GM21723 (cell line): ENCODE measurements around the gene GIPC2.
"Not testable (repeated sequence)": the region's sequence is repeated elsewhere in the genome, so short reads cannot be mapped to it uniquely, and the experiment has no call there.

Source experiments
- ATAC-seq: cut with Tn5 transposase; IDR thresholded peaks from one replicate; pipeline ENCODE4 v1.9.1; 2021; ENCODE audit warnings: mild to moderate bottlenecking, moderate library complexity; ENCODE audit not compliant: unreplicated experiment

The GIPC2 gene

GRCh38 chr1:78093560-78093959 lies 47.8 kb downstream of the GIPC2 start:
- ATAC-seq: no peak

DNA sequence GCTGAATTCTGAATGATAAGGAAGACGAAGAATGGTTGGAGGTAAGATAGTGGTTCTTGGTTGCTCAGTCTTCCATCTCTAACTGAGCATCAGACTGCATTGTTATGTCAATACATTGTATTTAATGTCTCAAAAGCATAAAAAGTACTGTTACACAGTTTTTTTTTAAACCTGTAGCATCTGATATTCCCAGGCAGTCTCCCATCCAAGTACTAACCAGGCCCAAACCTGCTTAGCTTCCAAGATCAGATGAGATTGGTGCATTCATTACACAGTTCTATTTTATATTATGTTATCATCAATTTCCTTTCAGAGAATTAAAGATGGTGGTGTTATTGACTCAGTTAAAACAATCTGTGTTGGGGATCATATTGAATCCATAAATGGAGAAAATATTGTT lies 48.9 kb downstream of the GIPC2 start:
- no peak for ATAC-seq

DNA sequence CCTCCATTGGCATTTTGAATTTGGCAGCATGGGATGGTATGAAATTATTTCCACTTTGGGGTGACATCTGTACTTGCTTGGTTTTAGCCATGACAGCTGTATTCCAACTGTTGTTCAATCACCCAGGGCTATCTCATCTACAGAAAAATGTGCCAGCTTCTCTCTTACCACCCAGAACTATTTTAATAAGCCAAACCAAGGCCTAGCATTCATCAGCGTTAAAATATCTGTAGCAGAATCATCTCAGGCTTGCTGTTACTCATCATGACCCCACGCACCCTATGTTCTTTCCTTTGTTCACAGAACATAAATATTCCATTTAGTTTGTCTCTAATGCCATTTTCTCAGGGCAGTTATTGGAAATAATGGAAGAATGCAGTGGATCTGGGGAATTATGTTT lies 49.8 kb downstream of the GIPC2 start:
- no peak for ATAC-seq

DNA sequence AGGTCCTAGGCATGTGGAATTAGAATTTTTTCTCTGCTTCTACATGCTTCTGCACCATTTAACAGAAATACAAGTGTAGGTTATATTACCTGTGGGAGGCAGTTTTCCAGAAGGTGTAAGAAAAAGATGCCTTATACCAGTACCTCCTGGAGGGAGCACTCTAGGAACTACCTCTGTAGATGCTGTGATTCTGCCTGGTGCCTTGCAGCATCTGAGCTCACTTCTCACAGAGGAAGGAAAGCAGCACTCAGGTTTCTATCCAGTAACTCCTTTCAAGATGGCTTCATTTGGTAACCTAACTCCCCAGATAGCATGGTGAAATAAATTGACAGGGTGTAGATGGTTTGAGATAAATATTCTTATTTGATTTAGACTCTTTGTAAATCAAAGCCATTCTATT lies 50.3 kb downstream of the GIPC2 start:
- no peak for ATAC-seq

DNA sequence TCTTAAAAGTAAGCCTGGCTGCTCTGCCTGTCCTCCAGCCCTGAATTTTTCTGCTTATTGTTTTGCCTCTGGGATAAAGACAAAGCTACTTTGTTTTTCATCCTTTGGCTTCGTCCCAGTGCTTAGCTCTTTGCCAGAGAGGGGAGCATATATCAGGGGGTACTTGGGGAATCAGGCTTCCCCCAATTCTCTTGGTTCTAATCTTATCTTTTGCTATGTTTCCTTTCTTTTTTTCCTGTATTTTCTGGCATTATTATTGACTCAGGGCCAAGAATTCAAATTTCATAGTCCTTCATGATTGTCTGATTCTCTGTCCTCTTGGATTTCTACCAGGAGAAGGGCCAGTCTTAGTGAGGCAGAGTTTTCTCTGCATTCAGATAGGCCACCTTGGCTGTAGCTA lies 51.2 kb downstream of the GIPC2 start:
- ATAC-seq: no peak

GRCh38 chr1:78101051-78101450 lies 55.3 kb downstream of the GIPC2 start:
- no peak for ATAC-seq

GRCh38 chr1:78101514-78101913 lies 55.7 kb downstream of the GIPC2 start:
- ATAC-seq: no peak

DNA sequence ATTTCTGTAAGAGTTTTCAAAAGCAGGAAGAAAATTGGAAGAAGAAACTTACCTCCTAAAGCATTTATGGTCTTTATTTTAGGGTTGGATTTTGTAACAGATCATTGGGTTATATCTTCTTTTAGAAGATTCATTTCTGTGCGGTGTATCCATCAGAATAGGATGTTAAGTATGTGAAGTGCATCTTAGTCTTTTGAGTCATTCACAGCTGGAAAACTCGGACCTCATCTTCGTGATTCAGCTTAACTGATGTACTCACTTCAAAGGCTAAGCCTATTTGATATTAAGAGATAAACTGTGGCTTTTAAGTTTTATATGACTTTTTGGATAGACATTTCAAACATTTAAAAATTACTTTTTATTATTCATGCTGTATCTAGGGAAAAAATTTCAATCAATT lies 56.3 kb downstream of the GIPC2 start:
- ATAC-seq: no peak

DNA sequence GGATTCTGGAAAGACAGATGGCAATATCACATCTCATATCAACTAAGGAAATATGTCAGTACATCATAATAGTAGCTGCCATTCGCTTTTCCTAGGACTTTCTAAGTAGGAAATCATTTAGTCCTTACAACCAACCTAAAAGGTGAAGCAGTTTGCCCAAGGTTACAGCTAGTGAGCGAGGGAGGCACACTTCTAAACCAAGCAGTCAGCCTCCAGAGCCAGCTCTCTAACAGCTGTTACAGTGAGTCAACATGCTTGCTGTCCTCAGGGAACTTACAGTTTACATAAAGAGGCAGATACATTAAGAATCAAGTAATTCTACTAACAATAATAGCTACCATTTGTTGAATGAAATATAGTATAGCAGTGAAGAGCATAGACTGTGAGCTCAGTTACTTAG lies 57.1 kb downstream of the GIPC2 start:
- no peak for ATAC-seq

DNA sequence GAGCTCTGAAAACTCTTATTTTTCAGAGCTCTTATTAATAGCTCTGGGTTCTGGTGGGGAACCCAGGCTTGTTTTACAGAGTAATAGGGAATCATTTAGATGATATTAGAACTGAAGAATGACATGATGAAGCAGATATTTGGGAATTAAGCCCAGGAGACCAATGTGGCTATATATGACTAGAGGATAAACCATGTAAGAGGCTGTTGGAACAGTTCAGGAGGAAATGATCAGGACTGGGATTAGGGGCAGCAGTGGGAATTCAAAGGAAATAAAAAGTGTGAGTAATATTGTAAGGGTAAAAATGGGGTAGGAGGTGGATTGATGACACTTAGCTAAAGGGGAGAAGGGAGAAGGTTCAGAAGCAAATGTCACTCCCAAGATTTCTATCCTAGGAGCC lies 58.6 kb downstream of the GIPC2 start:
- ATAC-seq: no peak

DNA sequence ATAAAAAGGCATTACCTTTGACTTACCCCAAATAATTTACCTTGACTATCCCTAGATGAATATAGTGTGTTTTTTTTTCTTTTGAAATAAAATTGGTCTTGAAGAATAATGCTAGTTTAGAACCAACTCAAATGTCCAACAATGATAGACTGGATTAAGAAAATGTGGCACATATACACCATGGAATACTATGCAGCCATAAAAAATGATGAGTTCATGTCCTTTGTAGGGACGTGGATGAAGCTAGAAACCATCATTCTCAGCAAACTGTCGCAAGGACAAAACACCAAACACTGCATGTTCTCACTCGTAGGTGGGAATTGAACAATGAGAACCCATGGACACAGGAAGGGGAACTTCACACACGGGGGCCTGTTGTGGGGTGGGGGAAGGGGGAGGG lies 63.9 kb downstream of the GIPC2 start:
- not testable (repeated sequence) for ATAC-seq

GRCh38 chr1:78113156-78113916 lies 67.6 kb downstream of the GIPC2 start:
- ATAC-seq: no peak

DNA sequence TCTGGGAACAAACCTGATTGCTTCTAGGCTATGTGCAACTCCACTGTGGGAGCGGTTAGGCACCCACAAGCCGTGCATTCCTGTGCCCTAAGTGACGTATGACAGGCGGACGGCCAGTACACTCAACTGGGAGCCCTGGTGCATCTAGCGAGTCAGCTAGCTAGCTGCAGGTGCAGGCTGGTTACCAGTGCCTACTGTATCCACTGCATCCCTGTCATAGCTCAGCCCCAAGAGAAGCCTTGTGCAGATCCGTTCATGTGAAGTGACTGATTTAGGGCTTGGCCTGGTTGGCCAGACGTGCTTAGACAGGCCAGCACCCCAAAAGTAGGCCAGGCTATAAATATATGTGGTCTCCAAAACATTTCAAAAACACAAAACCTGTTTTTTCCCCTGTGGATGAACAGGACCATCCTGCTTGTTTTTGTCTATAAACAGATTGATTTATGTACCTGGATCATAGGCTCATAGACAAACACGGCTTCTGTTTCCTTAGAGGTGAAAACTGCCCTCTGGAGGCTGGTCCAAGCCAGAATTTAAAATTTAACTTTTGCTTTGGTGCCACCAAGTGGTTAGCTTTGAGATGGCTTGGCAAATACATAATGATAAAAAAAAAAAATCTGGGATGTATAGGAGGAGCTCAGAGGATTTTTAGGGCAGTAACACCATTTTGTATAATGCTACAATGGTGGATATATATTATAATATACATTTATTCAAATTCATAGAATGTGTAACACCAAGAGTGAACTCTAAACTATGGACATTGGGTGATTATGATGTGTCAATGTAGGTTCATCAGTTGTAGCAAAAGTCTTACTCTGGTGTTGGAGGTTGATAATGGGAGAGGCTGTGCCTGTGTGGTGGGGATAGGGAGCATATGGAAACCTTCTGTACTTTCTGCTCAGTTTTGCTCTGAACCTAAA lies 68.5 kb downstream of the GIPC2 start:
- peak; percentile 96 for ATAC-seq

GRCh38 chr1:78120485-78120884 lies 74.7 kb downstream of the GIPC2 start:
- not testable (repeated sequence) for ATAC-seq

DNA sequence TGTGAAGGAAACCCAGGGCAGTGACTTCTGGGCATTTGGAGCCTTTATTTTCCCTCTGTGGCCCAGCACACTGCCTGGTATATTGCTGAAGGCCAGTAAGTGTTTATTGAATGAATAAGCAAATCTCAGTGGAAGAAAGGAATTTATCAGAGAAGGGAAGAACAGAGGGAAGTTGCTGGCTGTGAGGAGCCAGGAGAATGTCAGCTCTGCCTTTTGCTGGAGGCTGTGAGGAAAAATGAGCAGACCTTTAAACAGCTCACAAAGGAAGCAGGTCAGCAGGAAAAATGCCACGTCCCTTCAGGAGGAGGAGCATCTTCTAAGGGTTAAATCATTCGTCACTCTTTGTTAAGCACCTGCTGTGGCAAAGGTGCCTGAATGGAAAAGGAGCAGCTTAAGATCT lies 75.9 kb downstream of the GIPC2 start:
- no peak for ATAC-seq

DNA sequence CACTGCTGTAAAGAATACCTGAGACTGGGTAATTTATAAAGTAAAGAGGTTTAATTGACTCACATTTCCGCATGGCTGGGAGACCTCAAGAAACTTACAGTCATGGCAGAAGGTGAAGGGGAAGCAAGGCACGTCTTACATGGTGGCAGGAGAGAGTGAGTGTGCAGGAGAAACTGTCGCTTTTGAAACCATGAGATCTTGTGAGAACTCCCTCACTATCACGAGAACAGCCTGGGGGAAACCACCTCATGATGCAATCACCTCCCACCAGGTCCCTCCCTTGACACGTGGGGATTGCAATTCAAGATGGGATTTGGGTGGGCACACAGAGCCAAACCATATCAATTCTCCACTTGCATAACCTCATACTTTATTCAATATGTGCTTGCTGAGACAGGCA lies 76.6 kb downstream of the GIPC2 start:
- no peak for ATAC-seq

DNA sequence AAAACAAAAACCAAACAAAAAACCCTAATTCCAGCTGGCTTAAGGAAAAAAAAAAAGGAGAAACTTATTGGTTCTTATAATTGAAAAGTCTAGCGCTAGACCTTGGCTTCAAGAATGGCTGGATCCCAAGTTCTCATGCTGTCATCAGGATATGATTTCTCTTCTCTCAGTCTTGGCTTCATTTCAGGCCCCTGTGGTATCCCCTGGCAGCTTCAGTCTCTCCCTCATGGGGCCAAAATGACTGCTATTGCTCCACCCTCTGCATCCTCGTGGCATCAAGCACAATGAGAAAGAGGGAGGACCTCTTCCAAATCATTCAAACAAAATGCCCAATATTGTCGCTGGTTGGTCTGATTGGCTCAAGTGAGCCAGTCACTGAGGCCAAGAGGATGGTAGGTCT lies 80.7 kb downstream of the GIPC2 start:
- no peak for ATAC-seq

- no peak for ATAC-seq
Observed at GRCh38 chr1:78132174-78132947, 86.6 kb downstream of the GIPC2 start.

DNA sequence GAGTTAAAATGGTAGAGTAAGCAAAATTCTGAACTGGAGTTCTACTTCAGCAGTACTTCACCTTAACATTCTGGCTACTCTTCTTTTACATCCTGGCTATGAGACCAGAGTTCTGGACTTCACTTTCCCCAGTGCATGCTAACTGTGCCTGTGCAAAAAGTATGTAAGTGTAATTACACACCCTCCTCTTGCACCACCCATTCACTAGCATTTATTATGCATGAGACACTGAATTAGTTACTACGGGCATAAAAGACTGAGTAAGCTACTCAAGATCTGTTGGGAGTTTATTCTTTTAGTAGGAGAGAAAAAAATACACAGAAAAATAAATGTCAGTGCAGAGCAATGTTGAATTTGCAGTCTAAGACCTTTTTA lies 87.2 kb downstream of the GIPC2 start:
- ATAC-seq: no peak

GRCh38 chr1:78136680-78137079 lies 90.9 kb downstream of the GIPC2 start:
- ATAC-seq: no peak

DNA sequence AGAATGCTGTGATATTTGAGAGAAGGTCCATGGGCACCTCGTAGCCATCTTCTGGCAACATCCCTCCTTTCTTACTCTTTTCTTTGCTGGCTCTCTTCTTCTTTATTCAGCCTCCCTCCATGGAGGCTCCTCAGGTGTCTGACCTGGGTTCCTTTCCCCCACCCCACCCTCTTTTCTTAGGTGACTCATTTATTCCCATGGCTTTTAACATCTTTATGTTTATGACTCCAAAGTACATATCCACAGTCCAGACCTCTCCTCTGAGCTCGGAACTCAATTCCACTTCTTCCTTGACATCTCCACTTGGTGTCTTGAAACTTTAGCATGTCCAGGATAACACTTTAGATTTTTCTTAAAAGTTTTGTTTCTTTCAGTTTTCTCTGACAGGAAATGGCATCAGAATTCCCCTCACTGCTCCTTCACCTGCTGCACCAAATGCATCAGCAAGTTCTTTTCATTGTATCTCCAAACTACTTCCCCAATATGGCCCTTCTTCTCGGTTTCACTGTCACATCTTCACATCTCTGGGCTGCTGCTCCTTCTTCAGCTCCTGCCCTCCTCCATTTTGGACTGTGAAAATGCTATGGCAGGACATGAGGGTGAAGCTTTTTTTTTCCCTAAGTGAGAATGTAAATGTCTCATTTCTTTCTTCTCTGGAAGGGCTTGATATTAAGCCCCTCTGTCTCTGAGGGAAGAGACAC lies 95.9 kb downstream of the GIPC2 start:
- ATAC-seq: no peak
